ENCODE results near the gene SPTLC1. TPM values are rescaled to one million over a fixed set of nuclear protein-coding genes. Genes with fewer than 3 reads are reported as not detected.
"Not testable (repeated sequence)": the region's sequence is repeated elsewhere in the genome, so short reads cannot be mapped to it uniquely, and the experiment has no call there.

The SPTLC1 gene
- polyA plus RNA-seq, 3 donors = 93.8 to 109 (median 99.7) TPM

DNA sequence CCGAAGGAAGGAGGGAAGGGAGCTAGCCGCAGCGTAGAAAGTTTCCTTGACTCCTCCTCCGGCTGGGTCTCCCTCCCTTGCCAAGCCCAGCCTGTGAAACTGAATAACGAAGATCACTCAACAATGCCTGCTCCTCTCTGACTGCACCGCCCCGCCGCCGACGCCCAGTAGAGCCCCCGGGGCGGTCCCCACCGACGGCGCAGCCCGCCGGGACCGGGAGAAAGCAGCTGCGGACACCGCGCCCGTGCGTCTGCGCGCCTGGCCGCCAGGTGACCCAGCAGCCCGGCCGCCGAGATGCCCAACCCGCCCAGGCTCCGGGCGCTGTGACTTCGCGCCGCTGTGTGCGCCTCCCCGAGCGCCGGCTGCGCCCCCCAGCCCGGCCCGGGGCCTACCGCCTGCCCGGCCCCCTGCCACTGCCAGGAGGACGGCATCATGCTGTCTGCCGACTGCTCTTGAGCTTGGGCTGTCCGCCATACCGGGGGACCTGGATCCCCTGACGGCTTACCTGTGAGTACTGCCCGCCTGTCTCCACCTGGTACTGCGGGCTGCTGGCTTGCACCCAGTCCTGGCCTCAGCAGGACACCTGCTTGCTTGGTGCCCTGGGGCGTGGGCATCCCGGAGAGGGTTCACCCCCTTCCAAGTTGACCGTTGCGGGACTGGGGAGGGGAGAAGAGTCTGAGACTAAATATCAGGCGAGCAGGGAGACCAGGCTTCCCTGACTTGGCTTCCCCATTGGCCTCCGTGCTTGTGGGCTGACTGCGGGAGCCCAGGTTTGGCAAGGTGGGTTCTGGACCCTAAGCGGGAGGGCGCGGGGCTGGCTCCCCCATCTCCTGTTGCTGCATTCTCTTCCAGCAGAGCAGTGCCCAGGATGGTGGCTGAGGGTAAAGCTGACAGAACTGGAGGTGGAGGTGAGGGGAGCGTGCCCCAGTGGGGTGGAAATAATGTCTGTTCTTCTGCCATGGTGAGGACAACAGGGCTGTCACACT, 26.2 kb upstream of the SPTLC1 start:
- DNase-seq (ENCODE audit: low read depth in 3 of 3, low spot score in 2 of 3) = no peak

- no peak for DNase-seq (ENCODE audit: low read depth in 3 of 3, low spot score in 2 of 3)
Observed at GRCh38 chr9:92140754-92141143, 25.5 kb upstream of the SPTLC1 start.

GRCh38 chr9:92140074-92140753, 25.0 kb upstream of the SPTLC1 start:
- DNase-seq (ENCODE audit: low read depth in 3 of 3, low spot score in 2 of 3) = peak in 2 of 3 donors; percentile 41 to 53

GRCh38 chr9:92138960-92139540, 23.8 kb upstream of the SPTLC1 start:
- DNase-seq (ENCODE audit: low read depth in 3 of 3, low spot score in 2 of 3) = not testable (repeated sequence)

GRCh38 chr9:92138157-92138959, 23.1 kb upstream of the SPTLC1 start:
- DNase-seq (ENCODE audit: low read depth in 3 of 3, low spot score in 2 of 3) = no peak

- no peak for DNase-seq (ENCODE audit: low read depth in 3 of 3, low spot score in 2 of 3)
Observed at GRCh38 chr9:92136184-92136858, 21.1 kb upstream of the SPTLC1 start.

GRCh38 chr9:92135576-92135975, 20.4 kb upstream of the SPTLC1 start:
- no peak for DNase-seq (ENCODE audit: low read depth in 3 of 3, low spot score in 2 of 3)

DNA sequence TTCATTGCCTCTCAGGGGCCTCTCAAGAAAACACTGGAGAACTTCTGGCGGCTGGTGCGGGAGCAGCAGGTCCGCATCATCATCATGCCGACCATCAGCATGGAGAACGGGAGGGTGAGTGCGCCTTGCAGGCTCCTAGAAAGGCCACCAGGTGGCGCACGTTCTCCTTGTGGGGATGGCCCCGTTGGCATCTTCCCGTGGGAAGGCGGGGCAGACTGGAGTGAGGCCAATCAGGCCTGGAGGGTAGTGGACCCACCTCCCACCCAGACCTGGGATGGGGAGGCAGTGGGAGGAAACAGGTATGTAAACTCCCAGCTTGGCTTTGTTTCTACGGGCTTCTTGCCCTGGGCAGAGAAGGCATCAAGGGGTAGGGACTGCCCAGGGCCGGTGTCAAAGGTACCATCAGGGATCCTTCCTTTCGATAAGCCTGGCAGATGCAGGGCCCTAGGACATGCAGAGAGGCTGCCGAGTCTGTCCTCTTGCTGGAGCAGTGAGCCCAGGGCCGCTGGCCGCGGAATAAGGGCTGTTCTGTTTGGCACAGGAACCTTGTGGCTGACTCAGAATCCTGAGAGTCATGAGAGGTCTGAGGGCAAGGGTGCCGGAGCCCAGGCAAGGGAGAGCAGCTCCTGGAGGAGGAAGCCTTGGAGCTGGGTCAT, 18.9 kb upstream of the SPTLC1 start:
- DNase-seq (ENCODE audit: low read depth in 3 of 3, low spot score in 2 of 3) = peak in 2 of 3 donors; percentile 56 to 58

GRCh38 chr9:92132913-92133312, 17.7 kb upstream of the SPTLC1 start:
- DNase-seq (ENCODE audit: low read depth in 3 of 3, low spot score in 2 of 3) = not testable (repeated sequence)

DNA sequence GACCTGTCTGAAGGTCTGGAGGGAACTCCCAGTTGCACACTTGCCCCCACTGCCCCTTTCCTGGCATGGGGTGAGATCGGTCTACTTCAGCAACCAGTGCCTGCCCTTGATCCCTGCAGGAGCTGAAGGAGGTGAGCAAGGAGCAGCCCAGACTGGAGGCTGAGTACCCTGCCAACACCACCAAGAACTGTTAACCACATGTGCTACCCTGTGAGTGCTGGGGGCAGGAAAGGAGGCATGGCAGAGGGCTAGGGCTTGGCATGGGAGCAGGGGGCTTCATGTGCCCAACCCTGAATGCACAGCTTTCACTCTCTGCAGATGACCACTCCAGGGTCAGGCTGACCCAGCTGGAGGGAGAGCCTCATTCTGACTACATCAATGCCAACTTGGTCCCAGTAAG, 17.3 kb upstream of the SPTLC1 start:
- DNase-seq (ENCODE audit: low read depth in 3 of 3, low spot score in 2 of 3) = no peak

GRCh38 chr9:92122800-92123199, 7.6 kb upstream of the SPTLC1 start:
- no peak for DNase-seq (ENCODE audit: low read depth in 3 of 3, low spot score in 2 of 3)

DNA sequence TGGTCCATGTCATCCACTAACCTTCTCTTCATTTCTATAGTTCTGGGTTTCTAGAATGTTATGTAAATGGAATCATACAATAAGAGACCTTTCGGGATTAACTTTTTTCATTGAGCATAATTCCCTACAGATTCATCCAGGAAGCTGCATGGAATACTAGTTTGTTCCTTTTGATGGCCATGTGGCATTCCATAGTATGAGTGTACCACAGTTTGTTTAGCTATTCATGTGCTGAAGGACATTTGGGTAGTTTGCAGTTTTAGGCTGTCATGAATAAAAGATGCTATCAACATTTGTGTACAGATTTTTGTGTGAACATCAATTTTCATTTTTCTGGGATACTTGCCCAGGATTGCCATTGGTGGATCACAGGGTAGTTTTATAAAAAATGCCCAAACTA, 6.8 kb upstream of the SPTLC1 start:
- DNase-seq (ENCODE audit: low read depth in 3 of 3, low spot score in 2 of 3) = no peak

DNA sequence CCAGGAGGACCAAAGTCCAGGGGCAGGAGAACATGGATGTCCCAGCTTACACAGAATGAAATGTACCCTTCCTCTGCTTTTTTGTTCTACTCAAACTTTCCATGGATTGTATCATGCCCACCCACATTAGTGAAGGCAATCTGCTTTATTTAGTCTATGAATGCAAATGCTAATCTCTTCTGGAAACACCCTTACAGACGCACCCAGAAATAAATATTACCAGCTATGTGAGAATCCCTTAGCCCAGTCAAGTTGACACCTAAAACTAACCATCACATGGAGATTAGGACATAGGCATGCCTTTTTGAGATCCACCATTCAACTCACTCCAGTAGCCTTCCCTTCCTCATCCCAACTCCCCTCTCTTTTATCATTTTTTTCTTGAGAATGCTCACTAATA, 6.1 kb upstream of the SPTLC1 start:
- DNase-seq (ENCODE audit: low read depth in 3 of 3, low spot score in 2 of 3) = no peak

DNA sequence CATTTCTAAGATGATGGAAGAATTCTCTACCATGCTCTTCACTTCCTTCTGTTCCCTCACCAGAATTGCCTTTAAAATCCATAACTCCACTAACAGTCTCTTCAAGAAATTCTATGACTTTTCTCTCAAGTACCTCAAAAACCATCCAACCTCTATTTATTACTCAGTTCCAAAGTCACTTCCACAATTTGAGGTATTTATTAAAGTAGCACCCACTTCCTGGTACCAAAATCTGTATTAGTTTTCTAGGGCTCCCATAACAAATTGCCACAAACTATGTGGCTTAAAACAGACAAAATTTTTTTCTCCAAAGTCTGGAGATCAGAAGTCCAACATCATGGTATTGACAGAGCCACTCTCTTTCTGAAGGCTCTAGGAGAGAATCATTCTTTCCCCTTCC, 4.9 kb upstream of the SPTLC1 start:
- no peak for DNase-seq (ENCODE audit: low read depth in 3 of 3, low spot score in 2 of 3)

DNA sequence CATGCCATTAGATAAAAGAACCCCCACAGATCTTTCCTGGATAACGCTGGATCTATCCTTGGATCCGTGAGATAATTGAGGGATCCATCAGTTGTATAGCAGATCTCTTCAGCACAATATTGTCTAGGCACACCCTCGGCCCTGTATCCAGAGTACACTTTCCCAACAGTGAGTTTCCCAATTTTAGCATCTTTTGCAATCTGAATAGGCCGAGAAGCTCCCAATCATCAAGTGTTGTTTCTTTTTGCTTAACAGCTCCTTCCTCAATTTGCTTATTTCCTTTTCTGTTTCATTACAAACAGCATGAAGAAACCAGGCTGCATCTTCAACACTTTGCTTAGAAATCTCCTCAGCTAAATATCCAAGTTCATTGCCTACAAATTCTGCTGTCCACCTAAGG, 4.4 kb upstream of the SPTLC1 start:
- no peak for DNase-seq (ENCODE audit: low read depth in 3 of 3, low spot score in 2 of 3)

DNA sequence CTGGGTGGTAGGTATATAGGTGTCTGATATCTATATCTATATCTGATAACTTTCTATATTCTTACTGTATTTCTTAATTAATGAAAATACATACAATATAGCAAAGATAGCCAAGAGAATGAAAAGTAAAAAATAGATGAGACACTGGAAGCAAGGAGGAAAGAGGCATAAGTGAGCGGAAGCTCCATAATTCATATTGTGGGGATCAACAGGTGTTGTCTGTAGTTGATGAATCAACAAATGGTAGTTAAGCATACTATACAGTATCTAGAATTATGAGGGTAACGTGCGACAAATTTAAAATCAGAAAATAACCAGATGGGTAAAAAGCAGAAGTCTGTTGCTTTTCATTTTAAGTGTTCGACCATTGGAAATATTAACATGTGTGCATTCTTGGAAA, 7.1 kb downstream of the SPTLC1 start:
- no peak for DNase-seq (ENCODE audit: low read depth in 3 of 3, low spot score in 2 of 3)

DNA sequence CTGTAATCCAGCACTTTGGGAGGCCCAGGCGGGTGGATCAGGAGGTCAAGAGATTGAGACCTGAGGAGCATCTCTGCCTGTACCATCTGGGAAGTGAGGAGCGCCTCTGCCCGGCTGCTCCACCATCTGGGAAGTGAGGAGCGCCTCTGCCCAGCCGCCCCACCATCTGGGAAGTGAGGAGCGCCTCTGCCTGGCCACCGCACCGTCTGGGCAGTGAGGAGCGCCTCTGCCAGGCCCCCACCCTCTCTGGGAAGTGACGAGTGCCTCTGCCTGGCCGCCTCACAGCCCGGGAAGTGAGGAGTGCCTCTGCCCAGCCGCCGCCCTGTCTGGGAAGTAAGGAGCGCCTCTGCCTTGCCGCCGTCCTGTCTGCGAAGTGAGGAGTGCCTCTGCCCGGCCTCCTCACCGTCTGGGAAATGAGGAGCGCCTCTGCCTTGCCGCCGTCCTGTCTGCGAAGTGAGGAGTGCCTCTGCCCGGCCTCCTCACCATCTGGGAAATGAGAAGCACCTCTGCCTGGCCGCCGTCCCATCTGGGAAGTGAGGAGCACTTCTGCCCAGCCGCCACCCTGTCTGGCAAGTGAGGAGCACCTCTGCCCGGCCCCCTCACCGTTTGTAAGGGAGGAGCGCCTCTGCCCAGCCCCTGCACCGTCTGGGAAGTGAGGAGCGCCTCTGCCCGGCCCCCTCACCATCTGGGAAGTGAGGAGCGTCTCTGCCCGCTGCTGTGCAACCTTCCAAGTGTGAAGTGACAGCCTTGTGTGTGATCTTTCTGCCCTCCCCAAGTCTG, 9.6 kb downstream of the SPTLC1 start:
- not testable (repeated sequence) for DNase-seq (ENCODE audit: low read depth in 3 of 3, low spot score in 2 of 3)

DNA sequence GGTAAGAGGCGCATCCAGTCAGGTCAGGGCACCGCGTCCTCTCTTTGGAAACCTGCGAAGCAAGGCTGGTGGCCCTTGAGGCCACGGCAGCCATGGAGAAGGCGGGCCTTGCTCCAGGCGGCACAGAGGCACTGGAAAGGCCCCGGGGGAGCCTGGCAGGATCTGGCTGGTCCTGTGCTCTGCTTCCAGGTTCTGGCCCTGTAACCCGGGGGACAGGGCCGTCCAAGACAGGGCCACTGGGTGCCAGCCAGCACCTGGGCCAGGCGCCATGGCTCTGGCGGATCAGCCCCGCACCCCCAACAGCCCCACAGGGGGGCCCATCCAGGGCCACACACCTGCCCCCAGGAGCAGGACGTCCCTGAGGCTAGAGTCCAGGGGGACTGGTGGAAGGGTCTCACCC, 11.6 kb downstream of the SPTLC1 start:
- DNase-seq (ENCODE audit: low read depth in 3 of 3, low spot score in 2 of 3) = not testable (repeated sequence)
